PFSK-1 (cell line): Measurements from ENCODE around the gene KCNIP1.

ENCODE experiments used
- FOXP2 ChIP-seq: optimal IDR thresholded peaks from 2 replicates; pipeline ENCODE3; 2011; ENCODE audit warnings: borderline replicate concordance, control low read depth, inconsistent platforms; ENCODE audit not compliant: insufficient read depth; ENCODE audit errors: extremely low read length, extremely low read depth
- POLR2AphosphoS5 ChIP-seq: IDR thresholded peaks from 2 replicates; pipeline ENCODE4 v1.6.1; 2012; ENCODE audit warnings: low read depth, mild to moderate bottlenecking, control low read depth, low read length, moderate library complexity
- SIN3A ChIP-seq: IDR thresholded peaks from 2 replicates; pipeline ENCODE4 v1.6.1; 2012; ENCODE audit warnings: mild to moderate bottlenecking, low read length, moderate library complexity, borderline replicate concordance; ENCODE audit not compliant: insufficient read depth
- TAF1 ChIP-seq: IDR thresholded peaks from 2 replicates; pipeline ENCODE4 v1.6.1; 2012; ENCODE audit warnings: low read length, control low read depth, borderline replicate concordance; ENCODE audit not compliant: insufficient read depth
- TF ChIP-seq, protein P1 (sequence below), 2 experiments: IDR thresholded peaks; 2 replicates each; pipeline versions ENCODE4 v1.6.1 to v1.8.0; 2011 to 2012; ENCODE audit warnings: low read depth in 2 of 2, low read length in 2 of 2, control low read depth in 1 of 2, inconsistent platforms in 1 of 2, mild to moderate bottlenecking in 1 of 2, moderate library complexity in 1 of 2; ENCODE audit not compliant: insufficient read depth in 1 of 2

Gene KCNIP1

DNA sequence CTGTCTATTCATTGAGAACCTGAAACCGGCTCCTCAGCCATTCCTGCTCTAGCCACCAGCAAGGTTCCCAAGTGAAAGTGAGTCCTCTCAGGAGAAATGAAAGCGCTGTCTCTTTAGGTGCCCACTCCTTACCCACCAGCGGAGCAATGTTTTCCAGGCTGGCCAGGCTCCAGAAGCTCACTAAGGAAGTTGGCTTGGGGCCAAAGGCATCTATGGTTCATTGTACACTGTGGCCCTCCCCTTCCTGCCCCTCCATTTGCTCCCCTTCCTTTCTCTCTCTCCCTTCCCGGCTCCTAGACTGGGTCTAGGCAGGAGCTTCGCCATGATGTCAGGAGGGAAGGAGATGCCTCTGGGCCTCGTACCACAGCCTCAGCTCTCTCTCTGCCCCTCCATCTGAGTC lies 278.6 kb downstream of the KCNIP1 start:
- TF ChIP-seq TAF1 (no peak), FOXP2 (no peak), POLR2AphosphoS5 (no peak), SIN3A (no peak)
- TF ChIP-seq, protein P1, sequence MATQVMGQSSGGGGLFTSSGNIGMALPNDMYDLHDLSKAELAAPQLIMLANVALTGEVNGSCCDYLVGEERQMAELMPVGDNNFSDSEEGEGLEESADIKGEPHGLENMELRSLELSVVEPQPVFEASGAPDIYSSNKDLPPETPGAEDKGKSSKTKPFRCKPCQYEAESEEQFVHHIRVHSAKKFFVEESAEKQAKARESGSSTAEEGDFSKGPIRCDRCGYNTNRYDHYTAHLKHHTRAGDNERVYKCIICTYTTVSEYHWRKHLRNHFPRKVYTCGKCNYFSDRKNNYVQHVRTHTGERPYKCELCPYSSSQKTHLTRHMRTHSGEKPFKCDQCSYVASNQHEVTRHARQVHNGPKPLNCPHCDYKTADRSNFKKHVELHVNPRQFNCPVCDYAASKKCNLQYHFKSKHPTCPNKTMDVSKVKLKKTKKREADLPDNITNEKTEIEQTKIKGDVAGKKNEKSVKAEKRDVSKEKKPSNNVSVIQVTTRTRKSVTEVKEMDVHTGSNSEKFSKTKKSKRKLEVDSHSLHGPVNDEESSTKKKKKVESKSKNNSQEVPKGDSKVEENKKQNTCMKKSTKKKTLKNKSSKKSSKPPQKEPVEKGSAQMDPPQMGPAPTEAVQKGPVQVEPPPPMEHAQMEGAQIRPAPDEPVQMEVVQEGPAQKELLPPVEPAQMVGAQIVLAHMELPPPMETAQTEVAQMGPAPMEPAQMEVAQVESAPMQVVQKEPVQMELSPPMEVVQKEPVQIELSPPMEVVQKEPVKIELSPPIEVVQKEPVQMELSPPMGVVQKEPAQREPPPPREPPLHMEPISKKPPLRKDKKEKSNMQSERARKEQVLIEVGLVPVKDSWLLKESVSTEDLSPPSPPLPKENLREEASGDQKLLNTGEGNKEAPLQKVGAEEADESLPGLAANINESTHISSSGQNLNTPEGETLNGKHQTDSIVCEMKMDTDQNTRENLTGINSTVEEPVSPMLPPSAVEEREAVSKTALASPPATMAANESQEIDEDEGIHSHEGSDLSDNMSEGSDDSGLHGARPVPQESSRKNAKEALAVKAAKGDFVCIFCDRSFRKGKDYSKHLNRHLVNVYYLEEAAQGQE (IDR thresholded peaks at IDR 0.05; ENCODE audit: insufficient read depth in 1 of 2, low read depth in 2 of 2, low read length in 2 of 2): no peak

DNA sequence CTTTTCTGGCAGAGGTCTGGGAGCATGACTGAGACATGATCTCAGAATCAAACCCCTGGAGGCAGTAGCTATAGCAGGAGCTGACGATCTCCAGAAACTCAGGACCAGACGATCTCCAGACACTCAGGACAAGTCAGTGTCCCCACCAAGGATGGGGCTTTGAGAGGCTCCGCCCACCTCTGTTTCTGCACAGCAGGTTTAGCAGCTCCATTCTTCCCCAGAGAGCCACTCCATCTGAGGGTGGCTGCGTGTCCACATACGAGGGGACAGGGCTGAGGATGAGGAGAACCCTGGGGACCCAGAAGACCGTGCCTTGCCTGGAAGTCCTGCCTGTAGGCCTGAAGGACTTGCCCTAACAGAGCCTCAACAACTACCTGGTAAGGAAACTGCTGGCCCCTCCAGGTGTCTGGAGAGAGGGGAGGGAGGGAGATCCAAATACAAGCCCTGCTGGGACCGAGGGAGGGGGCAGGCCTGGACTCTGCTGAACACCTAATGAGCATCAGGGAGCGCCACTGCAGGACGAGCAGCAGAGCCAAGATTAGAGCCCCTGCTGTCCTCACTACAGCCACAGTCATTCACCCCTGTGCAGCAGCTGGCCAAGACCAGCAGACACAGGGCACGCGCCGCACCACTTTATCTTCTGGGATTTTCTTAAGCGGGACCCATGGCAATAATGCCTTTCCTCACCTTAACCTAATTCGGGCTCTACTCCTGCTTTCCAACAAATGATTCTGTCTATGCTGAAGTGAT lies 279.9 kb downstream of the KCNIP1 start, which contains the start of gene GABRP:
GABRP (plus strand) TSS at position 228 of the 750 bp plus-strand sequence. CDS start 4,891 bp downstream, outside the sequence.
- TF ChIP-seq POLR2AphosphoS5 (no peak), SIN3A (no peak), FOXP2 (no peak), TAF1 (no peak)
- TF ChIP-seq, protein P1 (IDR thresholded peaks at IDR 0.05; ENCODE audit: insufficient read depth in 1 of 2, low read depth in 2 of 2, low read length in 2 of 2): no peak

DNA sequence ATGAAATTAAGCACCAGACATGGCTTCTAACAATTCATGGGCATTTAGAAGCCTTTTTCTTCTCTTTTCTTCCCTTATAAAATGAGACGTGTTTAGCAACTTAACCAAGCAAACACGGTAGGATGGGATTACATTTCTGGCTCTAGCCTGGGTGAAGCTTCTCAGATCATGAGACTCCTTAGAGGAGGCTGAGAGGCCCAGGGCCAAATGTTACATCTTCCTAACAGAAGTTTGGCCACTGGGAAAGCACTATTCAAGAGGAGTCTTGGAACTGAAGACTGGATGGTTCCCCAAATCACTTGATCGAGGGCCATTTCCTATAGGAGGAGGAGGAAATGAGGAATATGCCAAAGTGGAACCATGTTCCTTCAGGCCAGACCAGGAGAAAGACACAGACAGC lies 281.6 kb downstream of the KCNIP1 start:
- TF ChIP-seq TAF1 (no peak), SIN3A (no peak), FOXP2 (no peak), POLR2AphosphoS5 (no peak)
- TF ChIP-seq, protein P1 (IDR thresholded peaks at IDR 0.05; ENCODE audit: insufficient read depth in 1 of 2, low read depth in 2 of 2, low read length in 2 of 2): no peak
